Endodermal cell (in vitro differentiated cells): Measurements from ENCODE around the gene DSP. TPM values are rescaled to one million over a fixed set of nuclear protein-coding genes. Genes with fewer than 3 reads are reported as not detected.

Experiments used
- DNase-seq: peaks from one replicate; pipeline ENCODE4 v3.0.0-alpha.2; 2017
- H3K27ac ChIP-seq: 2 replicates; pipeline ENCODE4 v1.5.1; 2013; ENCODE audit warnings: mild to moderate bottlenecking, low read depth, low read length, moderate library complexity
- H3K27me3 ChIP-seq: 2 replicates; pipeline ENCODE4 v1.6.1; 2013; ENCODE audit warnings: mild to moderate bottlenecking, low read length, moderate library complexity; ENCODE audit not compliant: insufficient read depth, control insufficient read depth, poor library complexity, severe bottlenecking
- H3K36me3 ChIP-seq: 2 replicates; pipeline ENCODE4 v1.7.0; 2013; ENCODE audit warnings: mild to moderate bottlenecking, low read length, moderate library complexity; ENCODE audit not compliant: control insufficient read depth, insufficient read depth
- H3K4me1 ChIP-seq: one replicate; pipeline ENCODE4 v1.7.0; 2013; ENCODE audit warnings: low read length; ENCODE audit not compliant: control insufficient read depth, insufficient read depth
- H3K4me3 ChIP-seq: 2 replicates; pipeline ENCODE4 v1.5.1; 2013; ENCODE audit warnings: mild to moderate bottlenecking, low read length, moderate library complexity
- H3K9ac ChIP-seq: 2 replicates; pipeline ENCODE4 v1.6.1; 2013; ENCODE audit warnings: mild to moderate bottlenecking, low read length, moderate library complexity; ENCODE audit not compliant: poor library complexity, severe bottlenecking; ENCODE audit errors: extremely low read depth
- H3K9me3 ChIP-seq: 2 replicates; pipeline ENCODE4 v1.6.1; 2013; ENCODE audit warnings: mild to moderate bottlenecking, low read length, moderate library complexity; ENCODE audit not compliant: control insufficient read depth
- H3K27ac Mint-ChIP-seq: 2 replicates; pipeline ENCODE4 v1.8.0; 2020; ENCODE audit warnings: mixed read lengths
- H3K27me3 Mint-ChIP-seq: 2 replicates; pipeline ENCODE4 v1.8.0; 2021; ENCODE audit warnings: mild to moderate bottlenecking, mixed read lengths; ENCODE audit not compliant: insufficient read depth
- H3K36me3 Mint-ChIP-seq: 2 replicates; pipeline ENCODE4 v1.8.0; 2020; ENCODE audit warnings: low read depth, mixed read lengths
- H3K4me1 Mint-ChIP-seq: 2 replicates; pipeline ENCODE4 v1.8.0; 2020; ENCODE audit warnings: mixed read lengths
- H3K4me3 Mint-ChIP-seq: 2 replicates; pipeline ENCODE4 v1.8.0; 2020; ENCODE audit warnings: mild to moderate bottlenecking, moderate library complexity, mixed read lengths
- H3K9me3 Mint-ChIP-seq: 2 replicates; pipeline ENCODE4 v1.8.0; 2020; ENCODE audit warnings: mild to moderate bottlenecking, mixed read lengths
- WGBS, 2 experiments: methylation state at CpG; one replicate each; pipeline versions ENCODE4 v1.1.5 to v1.1.7; 2013; ENCODE audit warnings: missing lambda C conversion rate in 2 of 2, mixed read lengths in 1 of 2; ENCODE audit not compliant: insufficient coverage in 1 of 2, insufficient read length in 1 of 2; 5-methylcytosine and 5-hydroxymethylcytosine counted together
- total RNA-seq, 2 donors: library from RNA; stranded (reverse); fragmentation: NEBNext Ultra II Directional in 1 of 2; extraction: Animal tissue kit (Norgen Biotek cat#: 25700) in 1 of 2; gene quantifications; 2 replicates in 1 of 2; 3 replicates in 1 of 2; pipeline ENCODE4 v1.2.1, GENCODE V29; 2021
- TF ChIP-seq, protein P1 (sequence below): fragments of 200-600 bp; sonication (generic); conservative IDR thresholded peaks from 2 replicates; pipeline ENCODE4 v1.5.0; 2021; ENCODE audit warnings: antibody characterized with exemption, mild to moderate bottlenecking

DSP gene
- total RNA-seq, 2 donors from 2014 or later, result 123 to 152 TPM

GRCh38 chr6:7588506-7588905 is 47.0 kb downstream of the DSP start:
- Histone ChIP-seq H3K9me3 (no peaks in the 10 kb centered on the region), H3K4me3 (no peak overlapping the region), H3K4me1 (no peaks in the 10 kb centered on the region), H3K27me3 (no peaks in the 10 kb centered on the region), H3K27ac (no peak overlapping the region), H3K36me3 (peaks cover 35% of the 10 kb centered on the region), H3K9ac (no peak overlapping the region)
- WGBS, 2 experiments, result 91% methylated on average over 2 of the region's 4 CpGs; no CpG with 5 or more reads in 1 of the 2 experiments
- Mint-ChIP-seq H3K27ac (no peak overlapping the region), H3K9me3 (no peaks in the 10 kb centered on the region), H3K27me3 (no peaks in the 10 kb centered on the region), H3K4me3 (no peak overlapping the region), H3K36me3 (peaks cover 24% of the 10 kb centered on the region), H3K4me1 (peaks cover 29% of the 10 kb centered on the region)
- DNase-seq, result no peak
- TF ChIP-seq, protein P1, sequence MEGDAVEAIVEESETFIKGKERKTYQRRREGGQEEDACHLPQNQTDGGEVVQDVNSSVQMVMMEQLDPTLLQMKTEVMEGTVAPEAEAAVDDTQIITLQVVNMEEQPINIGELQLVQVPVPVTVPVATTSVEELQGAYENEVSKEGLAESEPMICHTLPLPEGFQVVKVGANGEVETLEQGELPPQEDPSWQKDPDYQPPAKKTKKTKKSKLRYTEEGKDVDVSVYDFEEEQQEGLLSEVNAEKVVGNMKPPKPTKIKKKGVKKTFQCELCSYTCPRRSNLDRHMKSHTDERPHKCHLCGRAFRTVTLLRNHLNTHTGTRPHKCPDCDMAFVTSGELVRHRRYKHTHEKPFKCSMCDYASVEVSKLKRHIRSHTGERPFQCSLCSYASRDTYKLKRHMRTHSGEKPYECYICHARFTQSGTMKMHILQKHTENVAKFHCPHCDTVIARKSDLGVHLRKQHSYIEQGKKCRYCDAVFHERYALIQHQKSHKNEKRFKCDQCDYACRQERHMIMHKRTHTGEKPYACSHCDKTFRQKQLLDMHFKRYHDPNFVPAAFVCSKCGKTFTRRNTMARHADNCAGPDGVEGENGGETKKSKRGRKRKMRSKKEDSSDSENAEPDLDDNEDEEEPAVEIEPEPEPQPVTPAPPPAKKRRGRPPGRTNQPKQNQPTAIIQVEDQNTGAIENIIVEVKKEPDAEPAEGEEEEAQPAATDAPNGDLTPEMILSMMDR, result no peak

DNA sequence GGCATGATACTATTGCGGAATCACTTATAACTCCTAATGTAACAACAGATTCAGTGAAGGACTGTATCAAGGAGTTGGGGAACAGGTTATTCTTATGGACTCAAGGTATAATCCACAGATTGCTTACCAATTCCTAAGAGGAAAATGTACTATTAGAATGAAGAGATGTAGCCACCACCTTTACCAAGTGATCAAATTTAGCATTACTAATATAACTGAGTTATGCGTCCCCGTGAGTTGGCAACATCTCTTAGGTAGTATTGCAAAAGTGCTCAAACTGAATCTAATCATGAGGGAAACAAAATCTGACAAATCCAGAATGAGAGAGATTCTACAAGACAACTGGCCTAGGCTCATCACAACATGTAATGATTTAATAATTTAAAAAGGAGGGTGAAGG is 47.8 kb downstream of the DSP start:
- 100% methylated on average over 1 to 3 of the region's 3 CpGs for WGBS, 2 experiments
- H3K9me3 ChIP-seq, result no peaks in the 10 kb centered on the region
- peak overlapping the region; percentile 91 for H3K4me3 ChIP-seq
- Mint-ChIP-seq H3K9me3 (no peaks in the 10 kb centered on the region), H3K4me3 (peak overlapping the region; percentile 93), H3K27me3 (no peaks in the 10 kb centered on the region), H3K27ac (no peak overlapping the region), H3K4me1 (peaks cover 29% of the 10 kb centered on the region), H3K36me3 (peaks cover 18% of the 10 kb centered on the region)
- H3K4me1 ChIP-seq, result no peaks in the 10 kb centered on the region
- peaks cover 35% of the 10 kb centered on the region for H3K36me3 ChIP-seq
- H3K27me3 ChIP-seq, result no peaks in the 10 kb centered on the region
- TF ChIP-seq, protein P1, result no peak
- H3K27ac ChIP-seq, result no peak overlapping the region
- no peak overlapping the region for H3K9ac ChIP-seq
- no peak for DNase-seq

DNA sequence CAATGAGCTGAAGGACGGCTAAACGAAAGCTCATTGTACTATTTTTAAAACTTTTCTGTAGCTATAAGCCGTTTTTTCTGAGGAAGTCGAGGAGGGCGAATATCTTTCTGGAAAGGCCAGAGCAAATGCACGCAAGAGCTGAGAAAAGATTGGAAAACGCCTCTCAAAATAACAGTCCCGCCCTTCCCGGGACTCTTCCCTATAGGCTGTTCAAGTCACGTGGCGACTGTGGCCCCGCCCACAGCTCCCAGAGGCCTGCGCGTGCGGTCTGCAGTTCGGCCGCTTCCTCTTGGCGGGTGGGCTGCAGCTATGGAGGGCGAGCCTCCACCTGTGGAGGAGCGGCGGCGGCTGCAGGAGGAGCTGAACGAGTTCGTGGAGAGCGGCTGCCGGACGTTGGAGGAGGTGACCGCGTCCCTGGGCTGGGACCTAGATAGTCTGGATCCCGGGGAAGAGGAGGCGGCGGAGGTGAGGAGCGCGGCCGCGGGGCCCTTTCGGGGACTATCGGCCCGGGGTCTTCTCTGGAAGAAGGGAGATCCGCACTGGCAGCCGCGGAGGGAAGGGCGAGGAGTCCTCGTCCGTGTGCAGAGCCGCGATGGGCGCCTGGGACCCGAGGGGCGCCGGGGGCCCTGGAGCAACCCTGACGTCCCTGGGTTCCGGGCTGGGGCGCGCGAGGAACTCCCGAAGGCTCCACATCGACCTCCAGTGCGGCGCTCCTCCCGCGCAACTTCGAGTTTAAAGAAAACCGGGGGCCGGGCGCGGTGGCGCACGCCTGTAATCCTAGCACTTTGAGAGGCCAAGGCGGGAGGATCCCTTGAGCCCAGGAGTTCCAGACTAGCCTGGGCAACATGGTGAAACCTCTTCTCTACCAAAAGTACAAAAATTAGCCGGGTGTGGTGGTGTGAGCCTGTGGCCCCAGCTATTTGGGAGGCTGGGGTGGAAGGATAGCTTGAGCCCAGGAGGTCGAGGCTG is 48.8 kb downstream of the DSP start, which contains the start of gene SNRNP48:
Gene SNRNP48, plus strand, starts transcription at position 250 of the 969 bp plus-strand sequence. Its CDS starts 60 bp downstream, at position 310.
- Mint-ChIP-seq H3K27ac (peak within 1 kb of the TSS; percentile 95), H3K4me3 (peak within 1 kb of the TSS; percentile 93), H3K36me3 (peaks cover 15% of the 10 kb centered on the region), H3K9me3 (no peaks in the 10 kb centered on the region), H3K27me3 (no peaks in the 10 kb centered on the region), H3K4me1 (peaks cover 29% of the 10 kb centered on the region)
- peak within 1 kb of the TSS; percentile 59 for H3K9ac ChIP-seq
- no peak within 1 kb of the TSS for H3K27ac ChIP-seq
- H3K4me3 ChIP-seq, result peak within 1 kb of the TSS; percentile 91
- DNase-seq, result peak; percentile 98
- TF ChIP-seq, protein P1, result no peak
- H3K9me3 ChIP-seq, result no peaks in the 10 kb centered on the region
- no peaks in the 10 kb centered on the region for H3K27me3 ChIP-seq
- peaks cover 35% of the 10 kb centered on the region for H3K36me3 ChIP-seq
- 0 to 1% methylated on average over 33 to 72 of the region's 72 CpGs for WGBS, 2 experiments
- no peaks in the 10 kb centered on the region for H3K4me1 ChIP-seq
